SH-SY5Y (cell line): ENCODE data around the gene ACOXL.

Experiments
- GATA2 ChIP-seq: IDR thresholded peaks from 2 replicates; pipeline ENCODE4 v1.6.1; 2011; ENCODE audit warnings: mild to moderate bottlenecking, low read depth, low read length
- GATA3 ChIP-seq: IDR thresholded peaks from 2 replicates; pipeline ENCODE4 v1.6.1; 2011; ENCODE audit warnings: low read depth, mild to moderate bottlenecking, low read length, moderate library complexity

DNA sequence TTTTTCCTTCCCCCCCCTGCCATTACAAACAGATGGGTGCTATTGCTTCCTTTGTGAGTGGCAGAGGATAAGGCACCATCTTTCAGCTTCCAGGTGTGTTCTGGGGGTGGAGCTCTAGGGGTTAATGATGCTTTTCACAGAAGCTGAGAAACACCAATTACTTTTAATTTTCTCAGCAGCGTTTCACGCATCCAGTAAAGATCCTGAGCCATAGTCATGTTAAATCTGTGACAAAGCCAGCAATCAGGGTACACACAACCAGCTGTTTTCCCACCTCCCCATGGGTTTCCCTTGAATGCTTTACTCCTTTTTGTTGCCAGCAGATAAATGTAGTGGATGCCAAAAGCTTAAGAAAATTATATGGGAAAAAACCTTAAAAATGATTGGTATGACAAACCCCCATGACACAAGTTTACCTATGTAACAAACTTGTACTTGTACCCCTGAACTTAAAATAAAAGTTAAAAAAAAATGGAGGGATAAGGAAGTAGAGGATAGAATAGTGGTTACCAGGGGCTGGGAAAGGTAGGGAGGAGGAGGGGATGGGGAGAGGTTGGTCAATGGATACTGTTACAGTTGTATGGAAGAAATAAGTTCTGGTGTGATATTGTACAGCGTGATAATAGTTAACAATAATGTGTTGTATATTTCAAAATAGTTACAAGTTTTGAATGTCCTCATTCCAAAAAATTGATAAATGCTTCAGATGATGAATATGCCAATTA lies 70.0 kb downstream of the ACOXL start:
- TF ChIP-seq GATA3: no peak
- no peak for TF ChIP-seq GATA2
